ENCODE results near the gene RNF5.
"Not testable (repeated sequence)": the region's sequence is repeated elsewhere in the genome, so short reads cannot be mapped to it uniquely, and the experiment has no call there.

RNF5 gene

DNA sequence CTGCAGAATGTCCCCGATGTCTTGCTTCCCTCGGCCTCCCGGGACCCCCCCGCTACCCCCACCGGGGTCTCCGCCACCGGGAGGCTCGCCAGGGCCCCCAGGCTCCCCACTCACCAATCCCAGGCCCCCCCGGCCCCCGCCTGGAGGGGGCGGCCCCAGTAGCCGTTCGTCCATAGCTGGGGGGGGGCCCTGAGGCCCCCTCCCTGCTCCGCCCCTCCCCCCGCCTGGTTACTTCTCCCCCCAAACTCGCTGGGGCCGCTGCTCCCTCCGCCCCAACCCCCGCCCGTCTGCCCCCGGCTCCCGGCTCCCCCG lies 11.5 kb downstream of the RNF5 start:
- no peak for DNase-seq (ENCODE audit: low spot score)

GRCh38 chr6:32190054-32190851 lies 12.0 kb downstream of the RNF5 start, which contains the start of gene PBX2:
Gene PBX2, minus strand, starts transcription at chr6:32190202. Its CDS starts 287 bp downstream, at chr6:32189915.
- peak; percentile 83 for DNase-seq (ENCODE audit: low spot score)

DNA sequence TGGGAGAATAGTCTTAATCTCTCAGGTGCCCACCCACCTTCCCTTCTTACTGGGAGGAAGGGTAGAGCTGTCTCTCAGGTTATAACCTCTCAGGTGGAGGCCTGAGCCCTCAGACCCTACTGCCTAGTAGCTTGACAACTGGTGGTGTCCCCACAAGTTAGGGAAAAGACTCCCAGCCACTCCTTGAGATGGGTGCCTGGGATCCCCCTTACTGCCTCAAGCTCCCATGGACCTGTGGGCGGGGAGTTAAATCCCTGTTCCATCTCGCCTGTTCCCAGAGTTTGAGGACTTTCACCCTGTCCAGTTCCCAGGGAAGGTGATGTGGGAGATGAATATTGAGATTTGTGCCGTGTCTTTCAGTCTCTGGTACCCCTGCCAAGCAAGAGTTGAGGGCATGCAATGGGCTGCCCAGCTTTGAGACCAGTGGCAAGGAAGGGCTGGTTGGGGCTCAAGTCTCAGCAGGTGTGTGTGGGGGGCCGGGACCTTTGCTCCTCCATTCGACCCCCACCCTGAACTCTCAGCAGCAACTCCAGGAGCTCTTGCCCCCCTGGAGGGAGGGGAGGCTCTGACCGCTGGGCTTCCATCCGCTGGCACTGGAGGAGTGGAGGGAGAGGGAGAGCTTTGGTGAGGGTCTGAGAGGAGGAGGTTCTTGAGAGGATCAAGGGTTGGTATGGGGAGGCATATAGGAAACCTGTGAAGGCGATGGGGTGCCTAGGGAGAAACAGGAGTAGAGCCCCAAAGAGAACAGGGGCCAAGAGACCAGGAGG lies 12.9 kb downstream of the RNF5 start:
- DNase-seq (ENCODE audit: low spot score) = no peak

DNA sequence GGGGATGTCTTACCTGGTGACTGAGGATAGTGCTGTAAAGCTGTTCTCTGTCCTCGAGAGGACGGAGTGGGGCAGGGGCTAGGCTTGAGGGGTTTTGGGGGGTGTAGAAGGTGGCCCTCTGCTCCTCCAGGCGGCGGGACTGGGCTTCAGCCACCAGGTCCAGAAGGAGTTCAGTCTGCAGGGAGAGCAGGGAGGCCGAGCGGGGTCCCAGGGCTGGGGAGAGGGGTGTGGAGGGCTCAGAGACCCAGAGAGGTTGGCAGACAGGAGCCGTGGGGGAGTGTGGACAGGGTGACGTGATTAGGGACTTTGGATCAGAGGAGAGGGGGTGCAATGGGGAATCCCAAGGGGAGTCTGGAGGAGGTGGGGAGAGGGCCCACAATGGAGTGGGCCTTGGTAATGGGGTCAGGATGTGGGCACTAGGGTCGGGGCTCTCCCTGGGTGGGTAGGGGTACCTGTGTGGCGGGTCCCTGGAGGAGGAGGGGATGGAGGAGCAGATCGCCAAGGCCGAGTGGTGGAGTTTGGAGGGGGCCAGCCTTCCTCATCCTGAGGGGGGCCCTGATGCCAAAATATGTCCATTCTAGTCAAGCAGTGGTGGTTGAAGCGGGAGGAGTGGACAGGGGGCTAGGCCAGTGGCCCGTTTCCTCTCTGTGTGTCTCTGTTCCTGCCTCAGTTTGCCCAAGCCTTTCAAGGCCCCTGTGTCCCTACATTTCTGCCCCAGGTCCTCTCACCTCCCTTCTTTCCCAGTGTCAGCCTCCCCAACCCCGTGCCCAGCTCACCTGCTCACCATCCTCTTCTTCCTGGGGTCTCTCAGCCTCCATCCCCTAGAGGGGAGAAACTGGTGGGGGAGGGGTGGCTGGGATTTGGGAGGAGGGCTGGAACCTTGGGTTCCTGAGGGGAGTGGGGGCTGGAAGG lies 13.7 kb downstream of the RNF5 start:
- DNase-seq (ENCODE audit: low spot score) = no peak

DNA sequence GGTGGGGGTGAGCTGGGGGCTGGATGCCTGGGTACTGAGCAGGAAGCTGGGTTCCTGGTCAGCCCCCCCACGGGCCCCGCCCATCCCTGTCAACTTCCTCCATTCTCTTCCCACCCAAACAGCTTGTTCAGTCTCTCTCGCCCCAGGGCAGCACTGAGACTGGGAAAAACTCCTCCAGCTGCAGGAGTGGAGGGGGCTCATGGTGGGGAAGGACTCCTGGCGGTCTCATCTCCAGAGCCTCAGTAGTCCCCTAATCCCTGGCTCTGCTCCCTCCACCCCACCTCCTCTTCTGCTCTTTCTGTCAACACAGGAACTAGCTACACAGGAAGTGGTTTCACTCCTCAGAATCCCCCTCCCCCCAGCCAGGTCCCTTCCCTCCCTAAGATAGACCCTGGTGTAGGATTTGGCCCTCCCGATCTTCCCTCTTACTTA lies 14.4 kb downstream of the RNF5 start, which contains the start of gene GPSM3:
Gene GPSM3 (minus strand): TSS at position 36 of the 432 bp plus-strand sequence. CDS start 130 bp downstream, outside the sequence.
- DNase-seq (ENCODE audit: low spot score) = no peak

- not testable (repeated sequence) for DNase-seq (ENCODE audit: low spot score)
These were observed 14.9 kb downstream of the RNF5 start for GRCh38 chr6:32193096-32193495.

- no peak for DNase-seq (ENCODE audit: low spot score)
These were observed 16.2 kb downstream of the RNF5 start for GRCh38 chr6:32194388-32194787.

GRCh38 chr6:32194825-32195651 lies 16.8 kb downstream of the RNF5 start:
- peak; percentile 24 for DNase-seq (ENCODE audit: low spot score)

DNA sequence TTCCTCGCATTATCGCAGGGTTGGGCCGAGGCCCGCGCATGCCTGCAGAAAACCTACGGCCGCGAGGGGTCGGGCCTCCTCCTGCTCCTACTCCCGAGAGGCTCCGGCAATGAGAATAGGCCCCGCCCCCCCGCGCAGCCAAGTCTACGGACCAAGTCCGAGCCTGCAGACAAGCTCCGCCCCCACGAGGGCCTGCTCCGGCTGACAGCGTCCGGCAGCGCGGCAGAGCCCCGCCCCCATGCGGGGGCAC lies 17.4 kb downstream of the RNF5 start:
- DNase-seq (ENCODE audit: low spot score) = peak; percentile 99

DNA sequence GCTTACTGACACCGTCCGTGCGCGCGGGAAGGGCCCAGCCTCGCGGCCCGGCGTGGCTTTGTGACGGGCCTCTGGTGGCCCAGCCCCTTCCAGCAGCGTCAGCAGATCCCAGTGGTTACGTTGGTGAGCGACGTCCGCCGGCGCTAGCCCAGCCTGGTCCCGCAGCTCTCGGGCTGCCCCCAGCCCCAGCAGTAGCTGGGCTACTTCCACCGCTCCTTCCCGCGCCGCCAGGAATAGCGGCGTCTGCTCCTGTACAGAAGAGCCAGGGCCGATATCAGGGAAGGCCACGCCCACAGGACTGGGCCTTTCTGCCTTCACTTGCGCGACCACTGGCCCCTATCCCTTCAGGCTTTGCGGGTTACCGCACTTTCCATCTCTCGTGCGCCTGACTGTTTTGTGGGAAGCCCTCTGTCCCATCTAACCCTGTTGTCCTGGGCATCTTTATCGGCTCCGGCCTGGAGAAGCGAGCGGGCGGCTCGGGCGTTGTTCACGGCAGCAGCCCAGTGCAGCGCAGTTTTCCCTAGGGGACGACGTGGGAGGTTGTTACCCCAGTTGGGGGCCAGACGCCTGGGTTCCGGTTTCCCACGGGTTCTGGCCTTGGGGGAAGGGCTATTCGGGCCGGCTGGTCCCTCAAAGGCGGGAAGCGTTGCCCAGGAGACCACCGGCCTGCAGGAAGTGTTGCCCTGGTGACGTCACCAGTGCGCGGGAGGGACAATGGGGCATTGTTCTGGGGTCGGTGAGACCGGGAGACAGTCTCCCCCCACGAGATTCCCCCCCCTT lies 17.9 kb downstream of the RNF5 start:
- DNase-seq (ENCODE audit: low spot score) = peak; percentile 77

DNA sequence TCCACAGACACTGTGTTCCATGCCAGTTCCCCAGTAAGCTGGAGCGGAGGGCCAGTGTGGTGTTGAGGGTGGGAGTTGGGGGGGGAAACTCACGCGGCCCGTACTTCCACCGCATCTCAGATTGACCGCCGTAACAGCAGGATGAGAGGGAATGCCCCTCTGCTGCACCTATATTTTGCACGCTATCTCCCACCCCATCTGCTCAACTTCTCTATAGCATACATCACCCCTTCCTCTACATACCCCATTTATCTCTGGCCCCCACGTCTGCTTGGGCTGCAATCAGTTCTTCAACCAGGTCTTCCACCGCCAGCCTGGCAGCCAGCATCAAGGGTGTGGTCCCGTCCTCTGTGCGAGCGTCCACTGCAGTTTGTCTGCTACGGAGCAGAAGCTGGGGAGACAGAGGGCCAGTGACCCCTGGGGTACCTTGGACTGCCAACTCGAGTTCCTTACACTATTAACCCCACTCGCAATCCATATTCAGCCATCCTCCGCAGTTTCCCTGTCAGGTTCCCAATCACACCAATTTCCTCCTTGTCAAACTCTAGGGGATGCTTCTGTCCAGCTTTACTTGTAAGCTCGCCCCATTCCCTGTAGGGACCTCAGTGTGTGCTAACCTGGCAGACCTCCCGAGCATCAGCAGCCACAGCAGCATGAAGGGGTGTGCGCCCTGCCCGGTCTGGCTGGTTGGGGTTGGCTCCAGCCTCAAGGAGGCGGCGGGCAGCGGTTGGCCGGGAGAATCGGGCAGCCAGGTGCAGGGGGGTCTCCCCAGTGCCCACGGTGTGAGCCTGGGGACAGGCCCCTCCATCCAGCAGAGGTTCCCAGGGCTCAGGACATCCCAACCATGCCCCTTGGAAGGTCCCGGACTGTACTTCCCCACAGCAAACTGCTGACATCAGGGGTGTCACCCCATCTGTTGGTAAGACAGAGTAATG lies 18.7 kb downstream of the RNF5 start:
- DNase-seq (ENCODE audit: low spot score) = no peak

GRCh38 chr6:32198345-32198696 lies 20.1 kb downstream of the RNF5 start:
- no peak for DNase-seq (ENCODE audit: low spot score)

GRCh38 chr6:32198866-32199265 lies 20.7 kb downstream of the RNF5 start:
- DNase-seq (ENCODE audit: low spot score) = no peak

DNA sequence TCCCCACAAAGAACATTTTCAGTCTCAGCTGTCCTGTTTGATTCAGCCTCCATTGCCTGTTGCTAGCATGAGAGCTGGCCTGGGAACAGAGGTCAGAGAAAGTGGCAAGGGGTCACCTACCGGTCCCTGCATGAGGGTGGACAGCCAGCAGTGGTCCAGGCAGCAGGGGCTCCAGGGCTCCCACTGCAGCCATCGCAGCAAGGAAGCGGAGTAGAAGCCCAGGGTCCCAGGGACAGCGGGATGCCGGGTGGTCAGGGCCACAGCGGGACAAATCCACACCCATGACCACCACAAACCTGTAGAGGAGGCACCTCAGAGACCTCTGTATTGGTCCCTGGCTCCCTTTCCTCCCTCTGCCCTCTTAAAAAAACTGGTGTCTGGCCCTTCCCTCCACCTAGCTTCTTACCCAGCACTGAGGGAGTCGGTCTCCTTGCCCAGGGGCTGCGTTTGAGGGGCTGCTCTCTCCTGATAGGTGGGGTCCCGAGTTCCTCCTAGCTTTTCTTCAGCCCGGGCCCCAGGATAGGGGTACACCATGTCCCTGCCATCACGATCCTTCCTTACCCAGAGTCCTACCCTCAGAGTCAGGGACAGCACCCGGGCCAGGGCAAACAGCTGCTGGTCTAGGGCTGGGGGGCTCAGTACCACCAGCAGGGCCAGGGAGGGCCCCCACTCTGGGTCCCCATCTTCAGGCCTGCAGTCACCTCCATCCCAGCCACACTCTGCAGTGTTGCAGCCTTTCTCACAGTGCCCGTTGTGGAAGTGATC lies 22.7 kb downstream of the RNF5 start:
- no peak for DNase-seq (ENCODE audit: low spot score)

DNA sequence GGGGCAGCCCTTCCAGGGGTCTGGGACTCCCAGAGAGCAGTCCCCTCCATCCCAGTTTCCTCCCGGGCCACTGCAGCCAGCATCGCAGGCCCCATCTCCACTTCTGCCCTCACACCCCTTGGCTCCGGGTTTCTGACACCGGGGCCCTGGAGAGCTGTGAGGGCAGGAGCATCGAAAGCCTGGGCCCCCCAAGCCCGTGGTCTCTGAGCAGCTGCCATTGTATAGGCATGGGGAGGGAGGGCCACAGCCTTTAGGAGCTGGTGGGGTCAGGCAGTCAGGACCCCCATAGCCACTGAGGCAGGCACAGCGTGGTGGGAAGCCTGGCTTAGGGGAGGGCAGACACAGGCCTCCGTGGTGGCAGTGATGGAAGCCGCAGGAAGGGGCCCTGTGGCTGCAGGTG lies 24.0 kb downstream of the RNF5 start:
- no peak for DNase-seq (ENCODE audit: low spot score)

DNA sequence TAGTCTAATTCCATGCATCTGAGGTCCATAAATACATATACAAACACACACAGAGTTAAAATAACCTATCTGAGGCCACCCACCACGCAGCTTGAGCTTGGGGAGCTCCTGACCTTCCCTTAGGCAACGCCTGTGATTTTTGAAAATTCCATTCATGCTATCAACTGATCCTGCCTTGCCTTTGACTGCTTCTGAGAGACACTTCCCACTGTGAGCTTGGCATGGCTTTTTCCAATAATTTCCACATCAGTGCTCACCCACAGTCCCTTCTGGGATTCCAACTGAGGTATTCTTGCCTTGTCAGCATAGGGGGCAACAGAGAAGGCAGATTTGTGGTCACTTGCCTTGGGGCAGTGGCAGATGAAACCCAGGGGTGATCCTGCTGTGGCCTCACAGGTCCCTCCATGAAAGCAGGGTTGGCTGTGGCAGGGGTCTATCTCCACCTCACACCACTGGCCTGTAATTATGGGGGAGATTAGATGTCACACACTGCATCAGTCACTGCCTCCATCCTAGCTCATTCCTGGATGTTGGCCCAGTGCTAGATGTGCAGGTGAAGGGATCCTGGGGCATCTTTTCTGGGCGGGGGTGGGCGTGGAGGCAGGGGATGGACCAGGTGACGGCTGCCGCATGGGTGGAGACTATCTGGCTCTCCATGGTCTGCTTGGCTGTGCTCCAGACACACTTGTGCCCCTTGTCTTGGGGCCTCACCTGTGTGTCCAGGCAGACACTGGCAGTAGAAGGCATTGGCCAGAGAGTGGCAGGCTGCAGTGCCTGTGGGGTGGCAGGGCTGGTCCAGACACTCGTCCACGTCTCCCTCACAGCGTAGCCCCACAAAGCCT lies 25.4 kb downstream of the RNF5 start:
- no peak for DNase-seq (ENCODE audit: low spot score)

DNA sequence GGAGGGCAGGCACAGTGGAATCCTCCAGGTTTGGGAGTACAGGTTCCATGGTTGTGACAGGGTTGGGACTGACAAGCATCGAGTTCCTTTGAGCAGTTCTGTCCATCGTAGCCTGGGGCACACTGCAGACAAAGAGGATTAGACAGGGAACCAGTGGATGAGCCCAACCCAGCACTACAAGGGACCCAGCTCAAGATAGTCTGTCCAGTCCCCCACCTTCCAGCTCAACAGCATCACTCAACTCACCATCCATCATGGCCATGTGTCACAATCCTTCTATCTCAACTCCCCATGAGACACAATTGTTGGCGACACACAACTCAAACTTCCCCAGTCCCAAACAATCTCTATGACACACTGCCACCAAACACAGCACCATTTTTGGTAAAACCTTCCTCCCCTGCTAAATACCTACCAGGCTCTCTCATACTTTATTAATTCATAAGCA lies 26.1 kb downstream of the RNF5 start:
- no peak for DNase-seq (ENCODE audit: low spot score)

DNA sequence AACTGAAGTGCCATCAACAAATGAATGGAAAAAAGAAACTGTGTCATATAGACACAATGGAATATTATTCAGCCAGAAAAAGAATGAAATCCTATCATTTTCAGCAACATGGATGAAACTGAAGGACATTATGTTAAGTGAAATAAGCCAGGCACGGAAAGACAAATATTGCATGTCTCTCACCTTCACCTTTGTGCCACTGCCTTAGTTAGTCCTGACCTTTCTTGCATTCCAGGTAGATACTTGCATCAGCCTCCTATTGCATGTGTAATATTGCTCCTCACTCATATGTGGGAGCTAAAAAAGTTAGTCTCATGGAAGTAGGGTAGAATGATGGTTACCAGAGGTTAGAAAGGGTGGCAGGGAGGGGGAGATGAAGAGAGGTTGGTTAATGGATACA lies 30.8 kb downstream of the RNF5 start:
- no peak for DNase-seq (ENCODE audit: low spot score)
